Measurements from ENCODE around the gene SELENOO.
"Not testable (repeated sequence)": the region's sequence is repeated elsewhere in the genome, so short reads cannot be mapped to it uniquely, and the experiment has no call there.

SELENOO gene

DNA sequence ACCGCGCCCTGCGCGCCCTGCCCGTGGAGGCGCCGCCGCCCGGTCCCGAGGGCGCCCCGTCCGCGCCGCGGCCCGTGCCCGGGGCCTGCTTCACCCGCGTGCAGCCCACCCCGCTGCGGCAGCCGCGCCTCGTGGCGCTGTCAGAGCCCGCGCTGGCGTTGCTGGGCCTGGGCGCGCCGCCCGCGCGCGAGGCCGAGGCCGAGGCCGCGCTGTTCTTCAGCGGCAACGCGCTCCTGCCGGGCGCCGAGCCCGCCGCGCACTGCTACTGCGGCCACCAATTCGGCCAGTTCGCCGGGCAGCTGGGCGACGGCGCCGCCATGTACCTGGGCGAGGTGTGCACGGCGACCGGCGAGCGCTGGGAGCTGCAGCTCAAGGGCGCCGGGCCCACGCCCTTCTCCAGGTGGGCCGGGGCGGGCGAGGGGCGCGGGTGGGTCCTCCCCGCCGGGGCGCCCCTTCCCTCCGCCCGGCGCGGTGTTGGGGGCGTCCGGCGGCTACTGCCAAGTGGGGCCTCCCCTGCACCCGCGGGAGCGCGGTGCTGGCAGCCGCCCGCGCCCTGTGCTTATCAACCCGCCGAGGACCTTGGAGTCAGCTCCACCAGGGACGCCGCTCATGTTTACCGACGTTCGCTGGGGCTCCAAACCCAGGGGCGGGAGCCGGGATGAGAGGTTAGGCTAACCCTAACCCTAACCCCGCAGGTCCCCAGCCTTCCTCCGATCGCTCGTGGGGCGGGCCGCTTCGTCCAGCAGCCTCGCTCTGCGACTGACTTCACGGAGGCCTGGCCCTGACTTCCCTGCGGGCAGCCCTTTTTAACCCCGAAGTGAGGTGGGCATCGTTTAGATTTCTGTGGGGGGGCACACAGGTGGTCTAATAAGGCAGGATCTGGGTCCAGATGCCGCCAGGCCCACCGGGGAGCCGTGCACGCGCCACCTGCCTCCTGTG lies 649 bp downstream of the SELENOO start:
- DNase-seq, result no peak

DNA sequence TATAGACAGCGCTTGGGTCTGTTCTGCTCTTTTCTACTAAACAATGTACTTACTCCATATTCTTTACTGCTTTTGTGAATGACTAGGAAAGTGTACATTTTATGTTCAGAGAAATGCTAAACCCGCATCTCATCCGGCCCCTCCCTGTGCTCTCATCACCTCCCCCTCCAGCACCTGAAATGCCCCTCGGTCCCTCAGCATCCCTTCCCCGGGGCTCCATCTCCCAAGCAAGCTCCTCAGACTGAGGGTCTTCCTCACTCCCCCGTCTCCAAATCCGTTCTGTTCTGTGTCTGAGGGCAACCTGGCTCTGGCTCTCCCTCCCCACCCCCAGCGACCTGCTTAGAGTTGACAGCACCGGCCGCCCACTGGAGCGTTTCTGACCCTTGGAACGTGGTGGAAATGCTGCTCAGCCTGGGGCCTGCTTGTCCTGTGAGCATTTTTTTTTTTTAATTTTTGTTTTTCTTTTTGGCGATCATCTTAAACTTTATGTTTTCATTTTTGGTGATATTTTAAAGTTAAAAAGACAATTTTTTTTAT lies 1.4 kb downstream of the SELENOO start:
- no peak for DNase-seq

DNA sequence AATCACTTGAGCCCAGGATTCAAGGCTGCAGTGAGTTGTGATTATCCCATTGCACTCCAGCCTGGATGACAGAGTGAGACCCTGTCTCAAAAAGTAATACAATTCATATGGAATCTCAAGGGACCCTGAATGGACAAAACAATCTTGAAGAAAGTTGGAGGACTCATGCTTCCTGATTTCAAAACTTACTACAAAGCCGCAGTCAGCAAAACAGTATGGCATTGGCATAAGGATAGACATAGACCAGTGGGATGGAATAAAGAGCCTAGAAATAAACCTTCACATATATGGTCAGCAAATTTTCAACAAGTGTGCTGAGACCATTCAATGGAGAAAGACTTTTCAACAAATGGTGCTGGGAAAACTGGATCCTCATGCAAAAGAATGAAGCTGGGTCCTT lies 2.5 kb downstream of the SELENOO start:
- DNase-seq, result no peak

DNA sequence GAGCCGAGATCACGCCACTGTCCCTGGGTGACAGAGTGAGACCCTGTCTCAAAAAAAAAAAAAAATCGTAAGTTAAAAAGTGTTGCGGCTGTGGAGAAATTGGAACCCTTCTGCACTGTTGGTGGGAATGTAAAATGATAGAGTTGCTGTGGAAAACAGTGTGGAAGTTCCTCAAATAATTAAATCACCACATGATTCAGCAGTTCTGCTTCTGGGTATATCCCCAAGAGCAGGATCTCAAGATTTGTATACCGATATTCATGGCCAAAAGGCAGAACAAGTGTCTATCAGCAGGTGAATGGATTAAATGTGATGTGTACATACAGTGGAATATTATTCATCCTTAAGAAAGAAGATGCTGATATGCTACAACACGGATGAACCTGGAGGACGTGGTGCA lies 3.8 kb downstream of the SELENOO start:
- no peak for DNase-seq

DNA sequence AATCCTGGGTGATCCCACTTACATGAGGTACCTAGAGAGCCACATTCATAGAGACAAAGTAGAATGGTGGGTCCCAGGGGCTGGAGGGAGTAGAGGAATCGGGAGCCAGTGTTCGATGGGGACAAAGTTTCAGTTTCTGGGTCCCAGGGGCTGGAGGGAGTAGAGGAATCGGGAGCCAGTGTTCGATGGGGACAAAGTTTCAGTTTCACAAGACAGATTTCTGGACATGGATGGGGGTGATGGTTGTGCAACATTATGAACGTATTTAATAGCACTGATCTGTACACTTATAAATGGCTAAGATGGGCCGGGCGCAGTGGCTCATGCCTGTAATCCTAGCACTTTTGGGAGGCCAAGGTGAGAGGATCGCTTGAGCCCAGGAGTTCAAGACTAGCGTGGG lies 4.2 kb downstream of the SELENOO start:
- DNase-seq, result not testable (repeated sequence)

DNA sequence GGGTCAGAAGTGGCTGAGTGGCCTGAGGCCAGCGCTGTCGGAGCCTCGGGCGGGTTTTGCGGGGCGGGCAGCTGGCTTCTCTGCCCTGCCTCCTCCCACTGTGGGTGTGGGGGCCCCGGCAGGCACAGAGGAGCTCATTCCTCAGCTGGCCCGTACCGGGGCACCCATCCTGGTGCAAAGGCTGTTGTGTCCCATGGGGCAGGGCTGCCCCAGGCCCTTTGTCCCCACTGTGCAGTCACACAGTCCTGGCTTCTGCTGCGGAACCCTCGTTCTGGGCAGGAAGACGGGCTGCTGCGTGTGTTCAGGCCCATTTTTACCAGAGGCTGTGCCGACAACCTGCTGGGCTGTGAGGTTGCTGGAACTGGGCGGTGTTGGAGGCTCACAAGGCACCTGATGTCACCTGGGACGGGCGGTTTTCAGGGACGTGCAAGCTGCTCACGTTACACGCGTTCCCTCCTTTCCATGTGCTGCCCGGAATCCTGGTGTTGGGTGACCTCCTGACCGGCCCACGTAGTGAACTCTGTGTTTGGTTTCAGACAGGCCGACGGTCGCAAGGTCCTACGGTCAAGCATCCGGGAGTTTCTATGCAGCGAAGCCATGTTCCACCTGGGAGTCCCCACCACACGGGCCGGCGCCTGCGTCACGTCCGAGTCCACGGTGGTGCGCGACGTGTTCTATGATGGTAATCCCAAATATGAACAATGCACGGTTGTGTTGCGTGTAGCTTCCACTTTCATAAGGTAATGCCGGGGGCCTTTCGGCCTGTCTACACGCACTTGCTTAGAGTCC lies 5.2 kb downstream of the SELENOO start:
- no peak for DNase-seq

DNA sequence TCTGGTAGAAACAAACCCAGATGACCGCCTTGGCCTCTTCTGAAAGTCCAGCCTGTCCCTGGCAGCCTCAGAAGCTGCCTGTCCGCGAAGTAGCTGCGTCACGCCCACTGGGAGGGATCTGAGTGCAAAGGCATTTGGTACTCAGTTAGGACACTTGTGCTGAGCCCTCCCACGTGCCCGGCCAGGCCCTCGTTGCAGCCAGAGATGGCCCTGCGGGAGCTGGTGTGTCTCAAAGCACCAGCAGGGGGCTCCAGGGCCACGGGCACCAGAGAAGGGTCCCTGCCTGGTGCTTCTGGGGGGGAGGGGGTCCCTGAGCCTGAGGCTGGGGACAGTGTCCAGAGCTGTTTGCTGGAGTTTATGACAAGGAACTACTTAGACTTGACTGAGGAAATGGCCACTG lies 5.8 kb downstream of the SELENOO start:
- DNase-seq, result no peak

DNA sequence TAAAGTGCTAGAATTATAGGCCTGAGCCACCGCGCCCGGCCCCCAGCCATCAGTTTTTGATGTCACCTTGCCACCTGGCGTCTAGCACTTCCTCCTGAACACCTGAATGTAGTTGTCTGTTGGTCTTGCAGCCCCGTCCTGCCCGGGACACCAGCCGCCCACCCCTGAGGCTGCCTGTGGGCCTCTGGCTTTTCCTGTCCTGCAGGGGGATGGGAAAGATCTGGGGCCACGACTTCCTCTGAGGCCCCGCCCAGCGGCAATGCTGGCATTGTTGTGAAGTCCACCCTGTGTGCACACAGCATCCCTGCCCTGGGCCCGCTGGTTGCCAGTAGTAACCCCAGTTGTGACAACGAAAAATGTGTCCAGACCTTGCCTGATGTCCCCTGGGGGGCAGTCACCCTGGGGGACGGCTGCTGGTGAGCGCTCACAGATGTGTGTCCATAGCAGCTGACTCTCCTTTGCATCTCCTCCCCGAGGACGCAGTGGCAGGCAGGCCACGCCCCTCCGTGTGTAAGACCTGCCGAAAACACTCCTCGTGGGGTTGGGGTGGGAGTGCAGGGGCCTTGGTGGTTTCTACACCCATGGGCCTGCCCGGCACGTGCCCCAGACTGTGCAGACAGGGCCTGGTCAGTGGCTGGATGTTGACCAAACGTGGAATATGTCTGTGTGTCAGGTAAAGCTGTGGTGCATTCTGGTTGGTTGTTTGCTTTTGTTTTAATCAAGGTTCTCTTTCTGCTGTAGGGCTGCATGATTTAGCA lies 6.8 kb downstream of the SELENOO start:
- DNase-seq, result no peak

DNA sequence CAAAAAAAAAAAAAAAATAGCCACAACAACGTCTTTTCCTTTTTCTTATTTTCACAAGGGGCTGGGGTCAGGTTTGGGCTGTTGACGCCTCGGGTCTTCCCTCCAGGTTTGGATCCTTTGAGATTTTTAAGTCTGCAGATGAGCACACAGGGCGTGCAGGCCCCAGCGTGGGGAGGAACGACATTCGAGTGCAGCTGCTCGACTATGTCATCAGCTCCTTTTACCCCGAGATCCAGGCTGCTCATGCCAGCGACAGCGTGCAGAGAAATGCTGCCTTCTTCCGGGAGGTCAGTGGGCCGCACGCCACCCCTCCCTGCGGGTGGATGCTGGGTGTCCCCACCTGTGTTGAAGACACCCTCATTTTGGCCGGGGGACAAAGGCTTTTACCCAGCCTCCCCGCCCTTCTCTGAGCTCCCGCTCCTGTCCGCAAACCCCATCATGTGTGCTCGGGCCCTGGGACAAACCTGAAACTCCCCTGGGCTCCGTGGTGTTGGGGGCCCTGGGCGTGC lies 7.7 kb downstream of the SELENOO start:
- DNase-seq, result no peak

DNA sequence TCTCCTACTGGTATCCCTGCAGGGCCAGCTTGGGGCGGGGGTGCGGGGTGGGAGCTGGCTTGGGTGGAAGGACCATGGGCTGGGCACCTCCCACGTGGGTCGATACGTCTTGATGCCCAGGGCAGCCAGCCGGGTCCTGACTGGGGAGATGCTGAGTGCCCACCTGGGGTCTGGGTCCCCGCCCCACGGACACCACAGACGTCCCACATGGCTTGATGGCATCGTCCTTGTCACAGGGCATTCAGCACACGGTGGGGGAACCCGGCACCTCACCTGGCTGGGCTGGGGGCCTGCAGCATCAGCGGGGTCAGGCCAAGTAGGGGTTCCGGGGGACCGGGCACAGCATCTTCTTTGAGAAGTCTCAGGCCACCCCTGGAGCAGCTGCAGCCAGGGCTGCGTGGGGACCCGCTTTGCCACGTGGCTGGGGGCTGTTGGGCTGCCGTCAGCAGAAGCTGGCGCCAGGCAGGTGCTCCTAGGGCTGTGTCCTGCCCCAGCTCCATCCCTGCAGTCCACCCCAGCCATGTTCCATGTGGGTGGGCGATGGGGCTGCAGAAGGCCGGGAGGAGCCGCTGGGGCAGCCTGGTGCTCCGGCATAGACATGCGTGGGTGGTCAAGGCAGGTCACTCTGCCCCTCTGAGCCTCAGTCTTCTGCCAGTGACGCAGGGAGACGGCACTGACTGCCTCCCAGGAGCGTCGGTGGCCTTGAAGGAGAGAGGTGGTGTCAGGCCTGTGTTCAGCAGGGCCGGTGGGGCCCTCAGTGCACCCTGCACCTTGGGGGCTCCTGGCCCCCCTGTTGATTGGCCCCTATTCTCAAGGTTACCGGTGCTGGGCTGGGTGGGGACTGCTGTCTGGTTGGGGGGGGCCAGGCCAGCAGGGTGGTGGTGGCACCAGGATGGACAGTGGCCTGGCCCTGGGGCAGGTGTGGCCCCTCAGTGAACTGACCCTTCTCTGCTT lies 8.4 kb downstream of the SELENOO start:
- DNase-seq, result no peak

DNA sequence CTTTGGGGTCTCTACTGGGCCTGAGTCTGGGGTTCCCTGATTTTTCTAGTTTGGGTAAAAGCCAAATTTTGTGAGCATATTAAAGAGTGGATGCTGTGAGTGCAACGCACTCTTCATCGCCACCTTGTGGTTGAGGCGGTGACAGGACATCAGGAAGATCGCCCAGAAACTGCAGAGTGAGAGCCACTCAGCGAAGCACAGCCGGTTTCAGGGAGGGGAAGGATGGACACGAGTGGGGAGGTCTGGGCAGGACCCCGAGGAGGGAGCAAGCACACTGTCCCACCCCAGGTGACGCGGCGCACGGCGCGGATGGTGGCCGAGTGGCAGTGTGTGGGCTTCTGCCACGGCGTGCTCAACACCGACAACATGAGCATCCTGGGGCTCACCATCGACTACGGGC lies 9.1 kb downstream of the SELENOO start:
- peak; percentile 69 for DNase-seq

DNA sequence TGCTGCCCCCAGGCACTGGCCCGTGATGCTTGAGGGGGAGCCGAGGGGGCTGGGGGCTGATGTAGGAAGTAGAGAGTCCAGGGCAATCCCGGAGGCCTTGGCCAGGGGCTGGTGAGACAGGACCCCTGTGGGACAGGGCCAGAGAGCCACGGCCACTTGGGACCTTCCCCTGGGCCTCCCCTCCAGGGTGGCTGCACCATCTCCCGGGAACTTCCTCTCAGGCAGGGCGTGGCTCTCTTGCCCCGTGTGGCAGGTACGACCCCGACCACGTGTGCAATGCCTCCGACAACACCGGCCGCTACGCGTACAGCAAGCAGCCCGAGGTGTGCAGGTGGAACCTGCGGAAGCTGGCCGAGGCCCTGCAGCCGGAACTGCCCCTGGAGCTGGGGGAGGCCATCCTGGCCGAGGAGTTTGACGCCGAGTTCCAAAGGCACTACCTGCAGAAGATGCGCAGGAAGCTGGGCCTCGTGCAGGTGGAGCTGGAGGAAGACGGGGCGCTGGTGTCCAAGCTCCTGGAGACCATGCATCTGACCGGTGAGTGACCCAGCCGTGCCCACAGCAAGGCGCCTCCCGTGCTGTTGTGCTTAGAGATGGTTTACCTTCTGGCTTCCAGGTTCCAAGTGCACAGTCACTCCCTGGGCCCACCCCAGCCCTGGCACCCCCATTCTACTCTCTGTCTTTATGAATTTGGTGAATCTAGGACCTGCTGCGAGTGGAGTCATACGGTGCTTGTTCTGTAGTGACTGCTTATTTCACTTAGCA lies 9.7 kb downstream of the SELENOO start:
- no peak for DNase-seq

DNA sequence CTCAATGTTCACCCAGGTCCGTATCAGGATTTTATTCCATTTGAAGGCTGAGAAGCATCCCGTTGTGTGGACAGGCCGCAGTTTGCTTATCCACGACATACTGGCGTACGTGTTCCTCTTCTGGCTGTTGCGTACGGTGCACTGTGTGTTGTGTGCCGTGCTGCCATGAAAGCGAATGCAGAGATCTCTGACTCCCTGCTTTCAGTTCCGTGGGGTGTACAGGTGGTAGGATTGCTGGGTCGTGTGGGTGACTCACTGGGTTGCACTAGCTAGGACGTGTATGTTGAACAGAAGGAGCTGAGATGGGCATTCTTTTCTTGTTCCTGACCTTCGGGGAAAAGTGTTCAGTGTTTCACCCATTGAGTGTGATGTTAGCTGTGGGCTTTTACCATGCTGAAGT lies 10.3 kb downstream of the SELENOO start:
- no peak for DNase-seq

DNA sequence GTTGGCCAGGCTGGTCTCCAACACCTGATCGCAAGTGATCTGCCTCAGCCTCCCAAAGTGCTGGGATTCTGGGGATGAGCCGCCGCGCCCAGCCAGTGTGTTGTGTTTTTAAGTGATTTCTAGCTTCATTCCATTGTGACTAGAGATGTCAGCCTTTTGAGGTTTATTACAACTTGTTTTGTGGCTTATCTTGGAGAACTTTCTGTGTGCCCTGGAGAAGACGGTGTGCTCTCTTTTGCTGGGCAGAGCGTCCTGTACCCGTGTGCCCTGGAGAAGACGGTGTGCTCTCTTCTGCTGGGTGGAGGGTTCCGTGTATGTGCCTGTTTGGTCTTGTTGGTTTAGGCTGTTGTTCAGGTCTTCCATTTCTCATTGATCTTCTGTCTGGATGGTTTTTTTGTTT lies 12.5 kb downstream of the SELENOO start:
- no peak for DNase-seq

DNA sequence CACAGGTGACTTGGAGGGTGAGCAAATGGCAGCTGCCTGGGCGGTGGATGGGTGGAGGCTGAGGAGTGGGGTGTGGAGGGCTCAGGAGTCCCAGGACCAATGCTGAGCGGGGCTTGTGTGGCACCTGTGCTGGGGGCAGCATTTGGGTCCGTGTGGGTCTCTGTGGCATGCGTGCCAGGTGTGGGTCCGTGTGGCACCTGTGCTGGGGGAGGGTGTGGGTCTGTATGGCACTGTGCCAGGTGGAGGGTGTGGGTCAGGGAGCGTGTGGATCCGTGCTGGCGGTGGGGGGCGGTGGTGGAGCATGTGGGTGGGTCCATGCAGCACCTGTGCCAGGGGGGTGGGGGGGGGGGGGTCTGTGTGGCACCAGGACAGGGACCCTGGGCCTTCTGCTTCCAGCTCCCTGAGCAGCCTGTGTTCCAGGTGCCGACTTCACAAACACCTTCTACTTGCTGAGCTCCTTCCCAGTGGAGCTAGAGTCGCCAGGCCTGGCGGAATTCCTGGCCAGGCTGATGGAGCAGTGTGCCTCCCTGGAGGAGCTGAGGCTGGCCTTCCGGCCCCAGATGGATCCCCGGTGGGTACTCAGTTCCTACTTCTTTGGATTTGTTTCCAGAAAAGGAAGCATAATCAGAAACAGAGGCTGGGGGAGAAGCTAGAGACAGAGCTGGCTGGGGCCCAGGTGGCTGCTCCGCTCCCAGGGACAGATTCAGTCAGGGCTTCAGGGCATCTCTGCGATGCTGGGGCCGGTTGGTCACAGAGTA lies 14.7 kb downstream of the SELENOO start:
- DNase-seq, result no peak

DNA sequence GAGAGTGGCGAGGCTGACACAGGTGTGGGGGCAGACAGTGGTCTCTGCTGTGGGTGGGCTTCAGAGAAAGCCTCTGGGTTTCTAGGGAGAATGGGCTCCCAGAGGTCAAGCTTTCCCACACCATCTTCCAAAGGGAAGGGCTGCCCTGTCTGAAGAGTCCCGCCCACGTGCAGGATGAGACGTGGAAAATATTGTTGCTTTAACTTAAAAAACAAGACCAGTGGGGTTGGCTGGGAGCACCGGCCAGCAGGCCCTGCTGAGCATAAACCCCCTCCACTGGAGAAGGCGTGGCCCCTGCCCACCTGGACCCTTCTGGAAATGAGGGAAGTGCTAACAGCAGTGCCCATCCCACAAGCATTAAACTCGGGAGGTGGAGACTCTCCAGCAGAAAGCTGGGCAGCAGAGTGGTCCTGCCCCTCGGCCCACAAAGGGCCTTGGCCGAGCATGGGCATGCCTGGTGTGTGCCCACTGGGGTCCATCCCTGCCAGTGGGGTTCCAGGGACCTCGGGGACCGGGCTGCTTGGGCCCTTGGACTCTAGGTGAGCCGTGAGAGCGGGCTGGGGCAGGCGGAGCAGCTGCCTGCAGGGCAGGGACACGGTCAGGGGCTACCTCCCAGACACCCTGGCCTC lies 15.4 kb downstream of the SELENOO start:
- no peak for DNase-seq

DNA sequence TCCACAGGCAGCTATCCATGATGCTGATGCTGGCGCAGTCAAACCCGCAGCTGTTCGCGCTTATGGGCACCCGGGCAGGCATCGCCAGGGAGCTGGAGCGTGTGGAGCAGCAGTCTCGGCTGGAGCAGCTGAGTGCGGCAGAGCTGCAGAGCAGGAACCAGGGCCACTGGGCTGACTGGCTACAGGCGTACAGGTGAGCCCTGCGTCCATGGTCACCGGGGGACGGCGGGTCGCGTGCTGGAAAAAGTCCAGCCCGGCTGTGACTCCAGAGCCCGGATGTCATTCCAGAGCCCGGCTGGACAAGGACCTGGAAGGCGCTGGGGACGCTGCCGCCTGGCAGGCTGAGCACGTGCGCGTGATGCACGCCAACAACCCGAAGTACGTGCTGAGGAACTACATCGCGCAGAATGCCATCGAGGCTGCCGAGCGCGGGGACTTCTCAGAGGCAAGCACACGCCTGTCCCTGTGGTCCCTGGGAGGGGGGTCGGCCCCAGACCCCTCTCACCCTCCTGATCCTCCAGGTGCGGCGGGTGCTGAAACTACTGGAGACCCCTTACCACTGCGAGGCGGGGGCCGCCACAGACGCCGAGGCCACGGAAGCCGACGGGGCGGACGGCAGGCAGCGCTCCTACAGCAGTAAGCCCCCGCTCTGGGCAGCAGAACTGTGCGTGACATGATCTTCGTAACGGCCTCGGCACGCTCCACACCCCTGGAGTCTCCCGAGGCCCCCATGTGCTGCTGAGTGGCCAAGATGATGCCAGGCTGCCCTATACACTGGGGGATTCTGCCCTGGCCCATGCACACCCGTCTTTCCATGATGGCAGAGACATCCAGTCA lies 16.1 kb downstream of the SELENOO start:
- no peak for DNase-seq

DNA sequence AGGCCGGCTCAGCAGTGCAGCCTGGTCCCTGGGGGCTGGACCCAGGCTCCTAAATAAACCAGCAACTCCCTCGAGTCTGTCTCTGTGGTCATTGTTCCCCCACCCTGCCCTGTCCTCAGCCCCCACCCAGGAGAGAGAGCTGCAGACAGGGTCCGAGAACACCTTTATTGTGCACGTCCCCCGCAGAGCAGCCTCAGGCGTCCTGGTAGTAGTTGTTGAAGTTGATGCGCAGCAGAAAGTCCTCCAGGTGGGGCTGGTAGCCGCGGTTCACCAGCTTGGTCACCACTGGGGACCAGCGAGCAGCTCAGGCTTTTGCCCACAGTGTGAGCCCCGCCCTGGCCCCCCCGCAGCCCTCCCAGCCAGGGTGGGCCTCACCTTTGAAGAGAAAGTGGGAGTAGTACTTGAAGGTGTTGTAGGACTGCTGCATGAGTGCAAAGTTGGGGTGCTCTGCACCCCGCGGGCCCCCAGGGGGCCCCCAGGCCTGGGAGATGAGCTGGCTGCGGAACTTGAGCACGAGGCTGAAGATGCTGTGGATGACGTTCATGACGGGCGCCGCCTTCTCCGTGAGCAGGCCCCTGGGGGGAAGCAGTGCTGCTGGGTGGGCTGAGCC lies 16.8 kb downstream of the SELENOO start:
- DNase-seq, result no peak
